Globus pallidus (tissue), 1 donor: Measurements from ENCODE around the gene SSX3.
"Not testable (repeated sequence)": the region's sequence is repeated elsewhere in the genome, so short reads cannot be mapped to it uniquely, and the experiment has no call there.

Experiments used
- DNase-seq: peaks from one replicate; pipeline ENCODE4 v3.0.0-alpha.2; 2015; ENCODE audit warnings: low spot score

The SSX3 gene, protein sequence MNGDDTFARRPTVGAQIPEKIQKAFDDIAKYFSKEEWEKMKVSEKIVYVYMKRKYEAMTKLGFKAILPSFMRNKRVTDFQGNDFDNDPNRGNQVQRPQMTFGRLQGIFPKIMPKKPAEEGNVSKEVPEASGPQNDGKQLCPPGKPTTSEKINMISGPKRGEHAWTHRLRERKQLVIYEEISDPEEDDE

DNA sequence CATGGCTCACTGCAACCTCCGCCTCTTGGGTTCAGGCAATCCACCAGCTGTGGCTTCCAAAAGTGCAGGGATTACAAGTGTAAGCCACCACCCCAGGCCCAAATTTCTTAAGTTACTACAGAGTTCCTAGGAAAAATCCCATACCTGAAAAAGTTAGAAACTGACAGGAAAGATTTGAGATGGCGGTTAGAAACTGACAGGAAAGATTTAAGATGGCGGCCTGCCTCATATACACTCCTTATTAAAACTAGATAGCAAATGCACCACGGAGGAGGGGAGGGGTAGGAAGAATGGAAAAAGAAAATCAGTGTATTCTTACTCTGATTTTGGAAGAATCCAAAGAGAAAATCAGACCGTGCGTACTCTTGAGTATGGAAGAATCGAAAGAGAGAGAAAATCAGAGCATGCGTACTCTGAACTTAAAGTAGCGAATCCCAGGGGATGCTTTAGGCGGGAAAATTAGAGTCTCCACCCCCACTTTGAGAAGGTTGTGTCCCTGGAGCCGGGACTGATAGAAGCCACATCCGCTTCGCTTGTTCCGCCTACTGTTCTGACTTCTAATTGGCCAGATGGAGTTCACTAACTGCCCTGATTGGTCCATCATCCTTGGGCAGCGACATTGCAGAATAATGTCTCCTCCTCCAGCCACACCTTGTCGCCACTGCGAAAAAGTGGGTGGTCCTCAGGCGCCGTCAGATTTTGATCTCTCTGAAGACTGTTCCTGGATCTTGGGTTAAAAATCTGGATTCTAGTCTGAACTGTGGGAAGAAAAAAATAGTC is at the start of gene SSX3:
Gene SSX3 (minus strand): TSS at position 389 of the 780 bp plus-strand sequence. CDS start 1,454 bp downstream, outside the sequence.
- DNase-seq, result not testable (repeated sequence)

DNA sequence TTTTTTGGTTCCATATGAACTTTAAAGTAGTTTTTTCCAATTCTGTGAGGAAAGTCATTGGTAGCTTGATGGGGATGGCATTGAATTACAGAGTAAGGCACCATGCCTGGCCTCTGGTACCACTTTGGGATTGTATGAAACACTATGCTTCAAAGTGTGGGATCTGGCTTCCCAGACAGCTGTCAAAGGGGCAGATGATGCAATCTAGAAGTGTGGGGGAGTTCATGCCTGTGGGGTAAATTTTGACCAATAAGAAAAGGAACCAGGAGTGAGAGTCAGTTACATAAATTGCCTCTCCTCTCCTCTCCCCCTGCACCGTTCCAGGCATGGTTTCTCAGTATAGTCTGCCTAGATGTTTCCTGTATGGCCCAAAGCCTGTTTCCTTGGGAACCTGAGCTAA is 41.3 kb upstream of the SSX3 start:
- not testable (repeated sequence) for DNase-seq

DNA sequence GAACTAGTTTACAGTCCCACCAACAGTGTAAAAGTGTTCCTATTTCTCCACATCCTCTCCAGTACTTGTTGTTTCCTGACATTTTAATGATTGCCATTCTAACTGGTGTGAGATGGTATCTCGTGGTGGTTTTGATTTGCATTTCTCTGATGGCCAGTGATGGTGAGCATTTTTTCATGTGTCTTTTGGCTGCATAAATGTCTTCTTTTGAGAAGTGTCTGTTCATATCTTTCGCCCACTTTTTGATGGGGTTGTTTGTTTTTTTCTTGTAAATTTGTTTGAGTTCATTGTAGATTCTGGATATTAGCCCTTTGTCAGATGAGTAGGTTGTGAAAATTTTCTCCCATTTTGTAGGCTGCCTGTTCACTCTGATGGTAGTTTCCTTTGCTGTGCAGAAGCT is 40.4 kb upstream of the SSX3 start:
- not testable (repeated sequence) for DNase-seq

DNA sequence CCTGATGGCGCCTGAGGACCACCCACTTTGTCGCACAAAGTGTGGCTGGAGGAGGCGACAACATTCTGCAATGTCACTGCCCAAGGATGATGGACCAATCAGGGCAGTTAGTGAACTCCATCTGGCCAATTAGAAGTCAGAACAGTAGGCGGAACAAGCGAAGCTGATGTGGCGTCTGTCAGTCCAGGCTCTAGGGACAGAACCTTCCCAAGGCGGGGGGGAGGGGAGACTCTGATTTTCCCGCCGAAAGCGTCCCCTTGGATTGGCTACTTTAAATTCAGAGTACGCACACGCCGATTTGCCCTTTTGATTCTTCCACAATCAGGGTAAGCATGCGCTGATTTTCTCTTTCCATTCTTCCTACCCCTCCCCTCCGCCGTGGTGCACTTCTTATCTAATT is 26.7 kb upstream of the SSX3 start, which contains the start of gene SSX4:
Gene SSX4 (plus strand): TSS at position 301 of the 400 bp plus-strand sequence. CDS start 515 bp downstream, outside the sequence.
- not testable (repeated sequence) for DNase-seq

DNA sequence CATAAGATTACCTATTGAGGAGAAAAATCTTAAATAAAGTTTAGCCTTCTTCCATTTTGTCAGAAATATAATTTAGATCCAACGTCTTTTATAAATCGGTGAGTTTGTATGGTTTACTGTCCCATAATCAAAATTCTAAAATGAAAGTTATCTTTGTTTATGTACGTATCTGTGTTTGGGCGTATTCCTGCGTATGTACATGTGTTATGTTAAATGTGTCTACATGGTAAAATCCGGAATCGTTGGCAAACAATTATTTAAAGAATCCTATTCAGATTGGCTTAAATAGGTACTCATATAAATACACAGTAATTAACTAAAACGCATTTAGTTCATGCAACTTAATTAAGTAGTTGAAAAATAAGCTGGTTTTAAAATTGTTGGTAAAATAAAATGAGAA is 13.9 kb upstream of the SSX3 start:
- DNase-seq, result not testable (repeated sequence)

DNA sequence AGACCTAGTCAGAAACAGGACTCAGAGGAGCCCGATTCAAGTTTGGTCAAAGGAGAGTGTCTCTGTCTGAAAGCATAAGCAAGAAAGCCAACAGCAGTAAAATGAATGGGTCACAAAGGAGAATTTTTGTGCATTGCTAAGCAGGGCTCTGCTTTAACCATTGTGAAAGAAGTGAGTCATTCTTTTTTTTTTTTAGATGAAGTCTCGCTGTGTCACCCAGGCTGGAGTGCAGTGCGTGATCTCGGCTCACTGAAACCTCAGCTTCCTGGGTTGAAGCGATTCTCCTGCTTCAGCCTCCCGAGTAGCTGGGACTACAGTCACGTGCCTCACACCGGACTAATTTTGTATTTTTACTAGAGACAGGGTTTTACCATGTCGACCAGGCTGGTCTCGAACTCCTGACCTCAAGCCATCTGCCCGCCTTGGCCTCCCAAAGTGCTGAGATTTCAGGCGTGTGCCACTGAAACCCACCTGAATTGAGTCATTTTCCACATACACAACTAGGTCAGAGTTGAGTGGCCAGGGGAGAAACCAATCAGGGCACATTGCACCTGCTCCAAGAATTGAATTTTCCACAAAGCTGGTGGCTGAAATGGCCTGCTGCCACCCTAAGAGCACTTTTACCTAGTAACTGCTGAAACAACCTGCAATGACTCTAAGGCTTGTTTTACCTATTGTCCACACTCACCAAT is 11.4 kb upstream of the SSX3 start:
- not testable (repeated sequence) for DNase-seq

DNA sequence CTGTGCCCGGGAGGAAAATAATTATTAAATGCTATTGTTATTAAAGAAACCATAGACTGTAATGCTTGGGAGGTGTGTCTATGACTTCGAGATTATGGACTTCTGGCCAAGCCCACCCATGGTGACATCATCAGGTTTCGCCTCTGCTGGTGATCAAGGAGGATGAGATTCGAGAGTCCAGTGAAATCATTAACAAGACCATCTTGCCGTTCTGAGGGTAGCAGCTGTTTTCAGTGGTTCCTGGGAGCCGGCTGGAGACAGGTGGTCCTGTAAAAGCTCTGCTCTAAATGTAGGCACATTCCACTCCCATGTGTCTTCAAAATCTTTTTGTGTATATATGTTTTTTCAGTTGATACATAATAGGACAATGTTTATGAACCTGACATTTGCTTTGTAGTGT is 2.8 kb upstream of the SSX3 start:
- not testable (repeated sequence) for DNase-seq

DNA sequence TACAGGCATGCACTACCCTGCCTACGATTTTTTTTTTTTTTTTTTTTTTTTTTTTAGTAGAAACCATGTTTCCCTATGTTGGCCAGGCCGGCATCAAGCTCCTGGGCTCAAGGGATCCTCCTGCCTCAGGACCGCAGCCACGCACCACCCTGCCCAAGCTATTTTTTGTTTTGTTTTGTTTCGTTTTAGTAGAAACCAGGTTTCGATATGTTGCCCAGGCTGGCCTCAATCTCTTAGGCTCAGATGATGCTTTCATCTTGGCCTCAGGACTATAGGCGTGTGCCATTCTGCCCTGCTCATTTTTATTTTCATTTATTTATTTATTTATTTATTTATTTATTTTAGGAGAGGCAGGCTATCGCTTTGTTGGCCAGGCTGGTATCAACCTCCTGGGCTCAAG is 1.2 kb upstream of the SSX3 start:
- no peak for DNase-seq

DNA sequence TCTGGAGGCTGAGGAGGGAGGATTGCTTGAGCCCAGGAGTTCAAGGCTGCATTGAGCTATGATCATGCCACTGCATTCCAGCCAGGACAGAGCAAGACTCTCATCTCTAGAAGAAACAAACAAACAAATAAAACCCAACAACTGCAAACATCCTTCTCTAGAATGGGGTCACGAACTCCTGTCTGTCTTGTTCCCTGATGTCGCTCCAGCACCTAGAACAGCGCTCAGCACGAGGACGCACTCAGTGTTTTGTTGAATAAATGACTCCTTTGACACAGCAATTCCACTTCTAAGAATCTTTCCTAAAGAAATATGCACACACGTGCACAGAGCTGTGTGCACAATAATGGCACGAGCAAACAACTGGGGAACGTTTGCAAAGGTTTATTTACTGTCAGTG is 10.4 kb downstream of the SSX3 start:
- DNase-seq, result not testable (repeated sequence)

DNA sequence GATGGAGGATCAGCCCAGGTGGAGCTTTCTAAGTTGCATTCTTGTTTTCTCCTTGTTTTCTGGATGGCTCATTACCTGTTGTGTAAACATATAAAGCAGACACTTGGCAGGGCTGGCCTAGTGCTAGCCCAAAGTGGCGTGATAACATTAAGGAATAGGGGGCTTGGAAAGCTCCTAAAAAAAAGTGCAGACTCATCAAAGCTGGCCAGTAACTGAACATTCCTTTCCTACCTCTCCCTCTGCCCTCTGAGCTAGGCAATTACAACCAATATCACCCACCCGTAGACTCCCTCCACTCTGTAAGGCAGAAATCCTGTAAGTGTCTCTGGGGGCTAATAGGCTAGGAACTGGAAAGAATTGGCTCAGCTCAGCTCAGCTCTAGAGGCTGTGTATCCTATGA is 42.5 kb downstream of the SSX3 start:
- not testable (repeated sequence) for DNase-seq

DNA sequence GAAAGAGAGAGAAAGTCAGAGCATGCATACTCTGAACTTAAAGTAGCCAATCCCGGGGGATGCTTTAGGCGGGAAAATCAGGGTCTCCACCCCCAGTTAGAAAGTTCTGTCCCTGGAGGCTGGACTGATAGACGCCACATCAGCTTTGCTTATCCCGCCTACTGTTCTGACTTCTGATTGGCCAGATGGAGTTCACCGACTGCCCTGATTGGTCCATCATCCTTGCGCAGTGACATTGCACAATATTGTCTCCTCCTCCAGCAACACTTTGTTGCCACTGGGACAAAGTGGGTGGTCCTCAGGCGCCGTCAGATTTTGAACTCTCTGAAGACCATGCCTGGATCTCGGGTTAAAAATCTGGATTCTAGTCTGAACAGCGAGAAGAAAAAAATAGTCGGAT is 50.3 kb downstream of the SSX3 start:
- no peak for DNase-seq
